GM11168 (cell line): Measurements from ENCODE around the gene TCEA3.

Experiments used
- in situ Hi-C: fragments of 300-500 bp; cut with MboI; formaldehyde crosslinking; loops from one replicate; pipeline ENCODE4 v1.12.0; 2022; ENCODE audit warnings: low sequenced_read_pairs; ENCODE audit not compliant: unreplicated experiment

The TCEA3 gene

DNA sequence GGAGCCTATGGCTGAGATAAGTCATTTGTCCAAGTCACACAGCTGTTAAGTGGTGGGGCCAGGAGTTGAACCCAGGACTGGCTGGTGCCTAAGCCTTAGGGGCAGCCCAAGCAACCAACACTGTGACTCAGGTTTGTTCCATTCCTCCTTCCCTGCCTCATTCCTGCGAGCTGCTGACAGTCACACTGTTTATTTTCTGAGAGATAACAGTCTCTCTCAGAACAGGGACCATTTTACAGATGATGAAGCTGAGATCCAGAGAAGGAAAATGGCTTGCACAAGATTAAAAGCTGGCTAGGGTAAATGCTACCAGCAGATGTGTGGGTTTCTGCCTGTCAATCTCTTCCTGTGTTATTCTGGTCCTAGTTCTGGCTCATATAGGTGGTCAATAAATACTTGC is 24.3 kb upstream of the TCEA3 start:
- in situ Hi-C loops: no loop called here

DNA sequence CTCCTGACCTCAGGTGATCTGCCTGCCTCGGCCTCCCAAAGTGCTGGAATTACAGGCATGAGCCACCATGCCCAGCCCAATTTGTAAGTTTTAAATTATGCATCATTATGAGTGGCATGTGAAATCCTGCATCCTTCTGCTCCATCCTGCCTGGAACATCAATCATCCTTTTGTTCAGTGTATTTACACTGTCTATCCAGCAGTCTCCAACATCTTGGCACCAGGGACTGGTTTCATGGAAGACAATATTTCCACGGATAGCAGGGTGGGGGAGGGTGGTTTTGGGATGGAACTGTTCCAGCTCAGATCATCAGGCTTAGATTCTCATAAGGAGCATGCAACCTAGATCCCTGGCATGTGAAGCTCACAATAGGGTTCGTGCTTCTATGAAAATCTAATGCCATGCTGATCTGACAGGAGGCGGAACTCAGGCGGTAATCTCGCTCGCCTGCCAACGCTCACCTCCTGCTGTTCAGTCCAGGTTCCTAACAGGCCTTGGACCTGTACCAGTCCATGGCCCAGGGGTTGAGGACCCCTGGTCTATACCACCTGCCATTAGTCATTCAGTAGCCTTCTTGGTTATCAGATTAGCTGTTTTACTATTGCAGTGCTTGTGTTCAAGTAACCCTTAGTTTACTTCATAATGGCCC is 22.2 kb upstream of the TCEA3 start:
- in situ Hi-C loops: no loop called here

DNA sequence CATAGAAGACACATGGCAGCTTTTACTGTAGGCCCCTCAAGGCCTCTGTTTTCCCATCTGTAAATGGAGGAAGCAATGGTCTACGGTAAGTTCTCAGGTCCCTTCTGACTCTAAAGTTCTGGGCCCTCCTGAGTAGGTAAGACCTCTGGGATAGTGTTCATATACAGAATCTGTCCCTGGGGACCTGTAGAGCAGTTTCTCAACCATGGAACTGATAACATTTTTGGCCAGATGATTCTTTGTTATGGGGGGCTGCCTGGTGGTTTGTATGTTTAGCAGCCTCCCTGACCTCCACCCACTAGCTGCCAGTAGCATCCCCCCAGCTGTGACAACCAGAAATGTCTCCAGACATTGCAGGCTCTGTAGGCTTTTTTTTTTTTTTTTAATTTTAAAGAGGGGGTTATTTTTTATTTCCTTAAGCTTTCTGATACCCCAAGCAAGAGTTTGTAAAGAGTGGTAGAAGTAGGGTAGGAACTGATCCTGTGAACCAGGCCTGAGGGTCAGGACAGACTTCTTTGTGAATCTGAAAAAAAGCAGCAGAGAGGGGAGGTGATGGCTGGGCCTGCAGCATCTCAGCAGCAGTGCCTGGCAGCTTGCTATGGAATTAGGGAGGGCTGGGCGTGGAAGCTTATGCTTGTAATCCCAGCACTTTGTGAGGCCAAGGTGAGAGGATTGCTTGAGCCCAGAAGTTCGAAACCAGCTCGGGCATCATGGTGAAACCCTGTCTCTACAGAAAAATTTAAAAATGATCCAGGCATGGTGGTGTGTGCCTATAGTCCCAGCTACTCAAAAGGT is 20.2 kb upstream of the TCEA3 start:
- in situ Hi-C loops: no loop called here

DNA sequence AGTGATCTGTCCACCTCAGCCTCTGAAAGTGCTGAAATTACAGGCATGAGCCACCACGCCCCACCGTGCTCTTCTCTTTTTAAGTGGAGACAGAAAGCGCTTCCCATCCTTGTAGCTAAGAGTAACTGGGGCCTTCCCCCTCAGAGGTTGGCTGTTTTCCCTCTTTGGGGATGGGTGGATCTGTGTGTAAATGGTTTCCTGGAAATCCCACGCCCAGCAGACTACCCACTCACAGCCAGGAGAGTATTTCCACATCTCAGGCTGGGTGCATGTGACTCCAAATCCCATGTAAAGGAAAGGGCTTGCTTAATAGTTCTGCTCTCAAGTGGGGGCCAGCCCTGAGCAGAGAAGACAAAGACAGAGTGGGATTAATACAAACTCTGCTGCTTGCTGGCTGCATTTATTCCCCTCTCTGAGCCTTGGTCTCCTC is 19.6 kb upstream of the TCEA3 start:
- in situ Hi-C loops: no loop called here

DNA sequence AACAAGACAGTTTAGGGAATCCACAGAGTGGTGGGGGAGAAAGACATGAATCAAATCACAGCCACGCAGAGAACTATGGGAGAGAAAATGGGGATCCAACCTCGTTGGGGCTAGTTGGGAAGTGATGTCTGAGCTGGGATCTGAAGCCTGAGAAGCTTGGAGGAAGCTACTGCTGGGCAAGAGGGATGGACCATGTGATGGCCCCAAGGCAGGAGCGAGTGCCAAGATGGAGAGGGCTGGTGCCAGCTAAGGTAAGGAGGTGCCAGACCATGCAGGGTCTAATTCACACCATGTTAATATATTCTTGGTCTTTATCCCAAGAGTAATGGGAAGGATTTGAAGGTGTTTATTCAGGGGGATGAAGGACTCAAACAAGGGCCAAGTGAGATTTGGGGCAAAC is 18.2 kb upstream of the TCEA3 start:
- in situ Hi-C loops: no loop called here

DNA sequence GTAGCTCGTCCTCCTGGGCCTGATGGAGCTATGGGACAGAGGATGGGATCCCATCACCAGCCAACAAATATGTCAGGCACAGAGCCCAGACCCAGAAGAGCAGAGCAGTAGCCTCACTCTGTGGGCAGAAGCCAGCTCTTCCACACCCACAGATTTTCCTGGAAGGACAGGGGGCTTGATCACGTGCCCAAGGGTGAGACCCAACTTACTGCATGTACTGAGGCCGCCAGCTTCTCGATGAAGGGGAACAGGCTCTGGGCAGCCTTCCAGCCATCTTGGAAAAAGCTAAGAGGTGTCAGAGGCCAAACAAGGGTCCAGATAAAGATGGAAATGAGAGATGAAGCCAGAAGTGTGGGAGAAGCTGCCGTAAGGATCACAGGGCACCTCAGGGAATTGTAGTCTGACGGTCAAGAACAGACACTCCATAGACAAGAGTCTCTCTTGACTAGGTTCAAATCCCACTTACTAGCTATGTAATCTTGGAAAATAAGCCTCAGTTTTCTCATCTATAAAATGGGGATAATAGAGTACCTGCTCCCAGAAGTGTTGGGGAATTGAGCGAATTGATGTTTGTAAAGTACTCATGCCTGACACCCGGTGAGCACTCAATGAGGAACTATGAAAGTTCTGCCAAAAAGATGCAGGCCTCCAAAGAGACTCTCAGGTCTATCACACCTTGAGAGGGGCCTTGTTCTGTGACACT is 17.0 kb upstream of the TCEA3 start:
- in situ Hi-C loops: no loop called here

DNA sequence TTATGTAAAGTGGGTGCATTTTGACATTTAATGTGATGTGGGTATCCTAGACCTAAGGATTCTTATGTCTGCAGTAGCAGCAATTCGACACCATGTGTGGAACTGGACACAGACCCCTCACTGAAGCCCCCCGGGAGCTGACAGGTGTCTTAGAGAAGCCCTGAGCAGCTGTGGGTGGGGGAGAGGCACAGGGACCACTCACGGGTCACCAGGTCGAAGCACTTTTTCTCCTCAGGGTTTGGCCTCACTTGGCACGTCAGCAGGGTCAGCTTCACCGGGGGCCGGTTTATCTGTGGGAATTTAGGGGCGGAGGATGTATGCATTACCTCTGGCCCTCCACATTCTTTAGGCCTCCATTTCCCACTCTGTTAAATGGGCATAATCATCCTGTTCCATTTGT is 14.0 kb upstream of the TCEA3 start:
- in situ Hi-C loops: no loop called here

DNA sequence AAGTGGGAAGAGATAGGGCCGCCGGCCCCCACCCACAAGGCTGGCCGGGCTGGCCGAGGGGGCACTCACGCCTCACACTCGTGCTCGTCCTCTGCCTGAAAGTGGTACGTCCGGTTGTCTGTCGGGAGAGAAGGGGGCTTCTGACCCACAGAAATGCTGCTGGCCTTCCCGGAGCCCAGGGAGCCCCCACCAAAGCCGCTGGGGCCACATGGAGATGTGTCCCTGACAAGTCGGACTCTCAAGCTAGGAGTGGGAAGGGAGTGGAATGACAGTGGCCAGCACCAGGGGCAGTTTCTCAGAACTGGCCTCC is 12.8 kb upstream of the TCEA3 start:
- in situ Hi-C loops: no loop called here

DNA sequence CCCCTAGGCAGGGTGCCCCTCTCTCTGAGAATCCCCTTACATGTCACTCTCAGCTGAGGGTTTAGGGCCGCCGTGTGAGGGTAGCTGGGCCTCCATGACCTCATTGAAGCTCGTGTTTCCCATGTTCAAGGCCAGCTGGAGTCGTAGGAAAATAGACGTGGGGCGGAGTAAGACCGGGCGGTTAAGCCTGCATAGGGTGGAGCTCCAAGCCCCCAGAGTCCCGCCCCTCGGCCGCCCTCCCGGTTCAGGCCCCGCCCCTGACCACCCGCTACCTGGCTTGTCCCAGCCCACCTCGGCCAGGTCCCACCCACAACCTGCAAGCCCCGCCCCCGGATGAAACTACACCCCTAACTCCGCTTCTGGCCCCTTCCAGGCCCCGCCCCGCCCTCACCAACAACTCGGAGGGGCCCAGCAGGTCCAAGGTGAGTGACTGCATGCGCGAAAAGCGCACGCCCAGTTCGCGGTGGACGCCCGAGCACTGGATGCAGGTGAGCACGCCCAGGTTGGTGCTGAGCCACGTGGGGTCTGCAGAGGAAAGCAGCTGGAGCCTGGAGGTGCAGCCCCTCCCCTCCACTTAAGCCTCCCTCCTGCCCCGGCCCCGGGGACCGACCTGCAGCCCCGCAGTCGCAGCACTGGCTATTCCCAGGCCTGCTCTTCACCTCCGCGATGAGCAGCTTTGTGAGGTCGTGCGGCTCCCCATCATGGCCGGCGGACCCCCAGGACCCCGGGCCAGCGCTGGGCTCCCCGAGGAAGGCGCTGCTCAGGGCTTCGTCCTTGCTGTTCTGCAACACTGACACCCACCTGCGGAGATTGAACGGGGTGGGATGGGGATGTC is 12.2 kb upstream of the TCEA3 start:
- in situ Hi-C loops: no loop called here

DNA sequence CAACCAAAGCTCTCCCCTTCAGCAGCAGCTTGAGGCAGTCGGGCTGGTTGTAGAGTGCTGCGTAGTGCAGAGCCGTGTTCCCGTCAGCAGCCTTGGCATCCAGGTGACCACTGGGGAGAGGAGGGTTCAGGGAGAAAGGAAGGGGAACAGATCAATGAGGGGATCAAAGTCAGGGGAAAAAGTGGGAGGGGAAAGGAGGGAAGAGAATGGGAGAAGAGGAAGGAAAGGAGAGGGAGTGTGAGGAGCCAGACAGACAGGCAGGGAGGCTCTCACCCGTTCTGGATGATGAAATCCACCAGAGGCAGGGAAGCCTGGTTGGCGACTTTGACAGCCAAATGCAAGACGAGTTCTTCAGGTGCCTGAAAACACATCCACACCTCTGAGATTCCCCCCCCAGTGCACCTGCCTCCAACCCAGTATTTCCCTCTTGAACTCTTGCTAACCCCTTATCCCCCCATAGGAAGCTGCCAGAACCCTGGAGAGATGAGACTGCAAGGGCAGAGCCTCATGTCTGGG is 9.8 kb upstream of the TCEA3 start:
- in situ Hi-C loops: no loop called here

DNA sequence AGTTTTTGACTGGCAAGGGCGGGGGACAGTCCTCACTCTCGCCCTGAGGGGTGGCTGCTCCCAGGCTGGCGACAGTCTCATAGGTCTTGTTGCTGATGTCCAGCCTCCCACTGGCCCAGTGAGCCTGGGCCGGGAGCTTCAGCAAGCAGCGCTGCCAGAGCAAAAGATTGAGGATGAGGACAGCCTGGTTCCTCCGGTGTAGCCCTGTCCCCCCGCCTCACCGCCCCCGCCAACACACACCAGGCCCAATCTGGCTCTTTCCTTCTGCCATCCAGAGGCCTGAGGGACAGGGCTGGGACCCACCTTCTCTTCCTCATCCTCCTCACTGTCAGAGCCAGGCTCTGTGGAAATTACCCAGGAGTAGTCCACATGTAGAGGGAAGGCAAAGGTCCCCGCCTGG is 8.6 kb upstream of the TCEA3 start:
- in situ Hi-C loops: no loop called here

DNA sequence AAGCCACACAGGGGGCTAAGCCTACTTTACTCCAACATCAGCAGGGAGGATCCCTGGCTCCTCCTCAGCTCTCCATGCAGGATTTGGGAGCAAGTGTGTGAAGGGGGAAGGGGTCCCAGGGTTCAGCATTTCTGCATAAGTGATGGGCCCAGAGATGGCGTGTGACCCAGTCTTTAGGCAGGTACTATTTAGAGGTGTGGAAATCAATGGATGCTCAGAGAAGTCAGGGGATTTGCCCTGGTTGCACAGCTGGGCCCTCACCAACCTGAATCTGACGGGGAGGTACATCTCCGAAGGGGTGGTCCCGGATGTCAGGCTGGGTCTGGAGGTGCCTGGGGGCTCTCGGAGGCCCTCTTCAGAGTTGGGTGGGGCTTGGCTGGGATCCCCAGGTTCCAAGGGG is 6.9 kb upstream of the TCEA3 start:
- in situ Hi-C loops: no loop called here

DNA sequence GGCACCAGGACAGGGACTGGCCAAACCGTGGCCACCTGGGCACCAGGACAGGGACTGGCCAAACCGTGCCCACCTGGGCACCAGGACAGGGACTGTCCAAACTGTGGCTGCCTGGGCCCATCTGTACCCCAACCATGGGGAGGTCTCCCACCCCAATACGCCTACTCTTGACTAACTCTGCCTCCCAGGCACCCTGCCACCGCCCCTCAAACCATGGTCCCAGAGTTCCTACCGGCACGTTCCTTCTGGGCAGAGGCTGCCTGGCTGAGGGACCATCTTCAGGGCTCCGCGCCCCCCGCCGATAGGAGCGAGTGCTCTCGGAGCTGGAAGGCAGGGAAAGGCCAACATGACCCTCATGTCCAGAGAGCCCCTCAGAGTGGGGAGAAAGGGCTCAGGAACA is 6.3 kb upstream of the TCEA3 start:
- in situ Hi-C loops: no loop called here

DNA sequence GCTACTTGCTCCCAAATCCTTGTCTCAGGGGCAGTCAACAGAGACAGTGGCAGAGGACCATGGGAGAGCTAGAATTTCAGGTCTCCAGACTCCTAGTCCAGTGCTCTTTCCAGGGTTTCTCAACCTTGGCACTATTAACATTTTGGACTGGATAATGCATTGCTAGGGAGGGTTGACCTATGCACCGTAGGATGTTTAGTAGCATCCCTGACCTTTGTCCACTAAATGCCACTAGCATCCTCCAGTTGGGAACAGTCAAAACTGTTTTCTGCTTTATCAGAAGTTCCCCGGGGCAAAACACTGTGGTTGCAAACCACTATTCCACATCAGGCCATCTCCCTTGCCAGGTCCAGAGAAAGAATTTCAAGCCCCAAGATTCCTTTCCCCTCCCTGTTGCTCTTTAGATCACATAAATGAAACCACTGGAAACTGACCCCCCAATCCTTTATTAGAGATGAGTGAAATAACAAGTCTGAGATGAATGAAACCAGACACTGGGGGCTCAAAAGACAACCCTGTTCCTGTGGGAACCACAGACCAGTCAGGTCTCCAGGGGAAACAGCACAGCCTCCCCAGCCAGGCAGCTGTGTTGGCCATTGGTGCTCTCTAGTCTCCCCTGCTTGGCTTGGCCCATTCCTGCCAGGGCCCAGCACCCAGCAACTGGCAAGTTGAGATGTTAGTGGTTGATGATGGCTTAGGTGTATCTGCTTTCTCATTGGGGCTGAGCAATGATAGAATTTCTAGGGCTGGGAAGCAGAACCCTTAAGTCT is 3.8 kb upstream of the TCEA3 start:
- in situ Hi-C loops: no loop called here

DNA sequence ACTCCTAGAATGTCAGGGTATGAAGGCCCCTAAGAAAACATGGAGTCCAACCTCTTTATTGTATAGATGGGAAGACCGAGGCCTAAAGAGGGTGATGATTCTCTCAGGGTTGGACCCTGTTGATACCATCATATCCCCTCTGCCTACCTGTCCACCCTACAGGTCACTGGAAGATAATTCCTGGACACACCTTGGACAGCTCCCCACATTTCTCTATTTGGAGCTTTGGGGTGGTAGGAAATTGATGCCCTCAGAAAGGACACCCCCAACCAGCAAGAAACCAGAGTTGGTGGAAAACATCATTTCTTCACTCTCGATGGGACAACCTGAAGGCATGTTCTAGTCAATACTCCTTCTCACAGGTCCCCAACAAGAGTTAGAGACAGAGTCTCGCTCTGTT is 3.0 kb upstream of the TCEA3 start:
- in situ Hi-C loops: no loop called here

DNA sequence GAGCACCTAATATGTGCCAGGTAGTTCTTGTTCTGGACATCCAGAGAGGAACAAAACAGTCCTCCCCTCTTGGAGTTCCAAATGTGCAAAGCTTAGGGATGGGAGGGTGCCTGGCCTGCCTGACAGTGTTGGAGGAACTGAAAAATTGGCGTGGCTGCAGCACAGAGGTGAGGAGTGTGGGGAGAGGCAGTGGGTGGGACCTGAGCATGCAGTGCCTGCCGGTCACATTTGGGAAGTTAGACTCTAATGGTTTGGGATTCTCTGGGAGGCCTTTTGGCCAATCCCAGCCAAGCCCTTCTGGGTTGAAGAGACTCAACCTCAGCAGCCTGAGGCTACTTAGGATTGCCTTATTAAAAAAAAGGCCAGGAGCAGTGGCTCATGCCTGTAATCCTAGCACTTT is 2.3 kb upstream of the TCEA3 start:
- in situ Hi-C loops: no loop called here

DNA sequence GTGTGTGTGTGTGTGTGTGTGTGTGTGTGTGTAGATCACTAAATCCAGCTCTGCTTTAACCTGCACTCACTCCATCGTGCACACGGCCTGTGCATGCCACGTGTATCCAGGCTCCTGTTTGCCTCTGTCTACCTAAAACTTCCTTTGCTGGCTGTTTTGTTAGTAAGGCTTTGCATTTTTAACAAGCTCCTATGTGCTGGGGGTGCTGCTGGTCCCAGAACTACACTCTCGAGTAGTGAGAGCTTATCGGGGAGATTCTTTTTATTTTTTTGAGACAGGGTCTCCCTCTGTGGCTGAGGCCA is 596 bp upstream of the TCEA3 start:
- in situ Hi-C loops: no loop called here

DNA sequence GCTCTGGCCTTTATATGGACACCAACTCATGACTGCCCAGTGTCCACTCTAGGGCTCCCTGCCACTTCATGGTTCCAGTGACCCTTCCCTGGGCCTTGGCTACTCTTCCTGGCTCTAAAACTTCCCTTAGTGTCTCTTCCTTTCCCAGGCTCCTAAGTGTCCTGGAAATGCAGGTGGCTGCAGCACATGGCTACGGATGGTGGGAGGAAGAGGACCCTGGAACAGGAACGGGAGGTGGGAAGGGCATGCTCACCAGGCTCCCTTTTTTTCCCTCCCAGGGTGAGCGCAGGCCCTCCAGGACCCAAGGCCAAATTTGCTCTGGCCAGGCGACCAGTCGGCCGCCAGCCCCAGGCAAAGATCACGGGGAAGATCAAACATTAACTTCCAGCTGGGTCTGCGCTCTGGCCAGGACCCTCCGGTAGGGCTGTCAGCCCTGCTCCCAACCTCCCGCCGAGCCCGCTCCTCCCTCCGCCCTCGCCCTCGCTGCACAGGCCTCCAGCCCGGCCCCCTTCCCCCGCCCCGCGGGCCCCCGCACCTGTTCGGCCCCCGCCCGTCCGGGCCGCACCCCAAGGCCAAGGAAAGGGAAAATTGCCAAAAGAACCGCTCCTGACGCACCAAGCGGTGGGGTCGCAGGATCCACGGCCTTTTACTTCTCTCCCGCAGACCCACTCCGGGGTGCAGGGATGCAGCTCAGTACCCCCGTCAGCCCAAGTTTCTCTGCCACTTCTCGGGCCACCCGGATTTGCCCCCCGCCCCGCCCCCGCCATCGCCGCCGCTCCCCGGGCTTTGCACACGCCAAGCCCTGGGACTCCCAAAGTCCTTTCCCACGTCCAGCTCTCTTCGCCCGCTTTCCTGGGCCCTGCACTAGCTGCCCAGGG is 894 bp downstream of the TCEA3 start:
- in situ Hi-C loops: no loop called here

DNA sequence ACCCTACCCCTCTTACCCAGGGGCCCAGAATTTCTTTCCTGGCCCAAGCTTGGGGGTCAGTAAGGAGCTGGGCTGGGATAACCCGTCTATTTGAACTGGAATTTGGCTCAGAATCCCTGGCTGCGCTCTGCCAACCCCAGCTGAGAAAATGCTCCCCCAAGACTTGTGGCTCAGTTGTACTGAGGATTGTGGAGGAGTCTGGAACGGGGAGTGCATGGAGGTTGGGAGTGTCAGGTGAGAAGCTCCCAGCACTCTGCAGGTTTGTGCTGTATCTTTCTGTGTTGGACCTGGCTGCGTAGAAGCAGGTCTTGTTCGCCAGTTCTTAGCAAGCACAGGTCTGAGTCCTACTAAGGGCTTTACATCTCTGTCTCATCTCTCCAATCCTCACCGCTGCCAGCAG is 1.6 kb downstream of the TCEA3 start:
- in situ Hi-C loops: no loop called here
